GM19035 (cell line): ENCODE data around the gene CUL1.
"Not testable (repeated sequence)": the region's sequence is repeated elsewhere in the genome, so short reads cannot be mapped to it uniquely, and the experiment has no call there.

Experiments
- ATAC-seq: cut with Tn5 transposase; IDR thresholded peaks from one replicate; pipeline ENCODE4 v1.9.1; 2021; ENCODE audit not compliant: unreplicated experiment

Gene CUL1

DNA sequence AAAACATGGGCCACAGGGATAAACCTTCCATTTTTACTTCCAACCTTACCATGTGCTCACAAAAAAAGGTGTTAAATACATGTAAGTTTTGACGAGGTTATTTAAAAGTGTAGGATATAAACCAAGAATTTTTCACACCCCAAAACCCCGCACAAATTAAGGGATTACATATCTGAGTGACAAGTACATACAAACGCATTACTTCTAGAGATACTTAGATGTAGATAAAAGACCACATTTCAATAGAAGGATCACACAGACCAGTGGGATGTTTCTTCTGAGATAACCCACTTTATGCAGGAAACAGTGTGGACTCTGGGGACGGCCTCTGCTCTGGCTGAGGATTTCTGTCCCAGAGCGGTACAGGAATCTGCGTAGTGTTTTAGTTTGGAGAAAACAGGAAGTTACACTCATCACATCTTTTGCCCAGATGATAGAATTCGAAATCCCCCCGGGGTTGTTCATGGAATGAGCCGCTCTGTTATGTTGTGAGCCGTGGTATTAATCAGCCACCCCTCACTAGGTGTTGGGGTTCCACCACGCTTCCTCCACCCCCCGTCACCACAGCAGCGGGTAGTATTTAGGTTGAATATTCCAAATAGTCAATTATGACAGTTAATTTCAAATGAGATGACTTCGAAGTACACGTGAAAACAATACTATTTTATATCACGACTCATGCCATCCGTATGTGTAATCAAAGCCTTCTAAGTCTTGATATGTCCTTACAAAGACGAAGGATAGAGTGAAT is 1.3 kb upstream of the CUL1 start:
- no peak for ATAC-seq

DNA sequence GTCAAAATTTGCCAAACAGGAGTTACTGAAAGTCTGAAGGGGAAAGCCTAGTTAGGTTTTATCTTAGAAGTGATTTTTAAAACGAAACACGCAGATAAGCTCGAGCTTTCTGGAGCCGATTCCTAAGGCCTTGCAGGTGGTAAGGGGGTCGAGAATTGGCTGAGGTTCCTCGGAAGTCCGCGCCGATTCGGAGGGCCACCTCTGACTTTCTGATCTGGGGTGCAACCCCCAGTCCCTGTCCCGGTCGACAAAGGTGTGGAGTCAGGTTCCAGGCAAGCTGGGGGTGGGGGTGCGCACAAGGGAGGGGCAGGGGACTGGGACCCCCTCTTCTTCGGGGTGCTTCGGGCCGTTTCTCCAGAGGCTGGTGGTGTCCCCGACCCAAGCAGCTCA is 701 bp upstream of the CUL1 start:
- ATAC-seq: peak; percentile 4

DNA sequence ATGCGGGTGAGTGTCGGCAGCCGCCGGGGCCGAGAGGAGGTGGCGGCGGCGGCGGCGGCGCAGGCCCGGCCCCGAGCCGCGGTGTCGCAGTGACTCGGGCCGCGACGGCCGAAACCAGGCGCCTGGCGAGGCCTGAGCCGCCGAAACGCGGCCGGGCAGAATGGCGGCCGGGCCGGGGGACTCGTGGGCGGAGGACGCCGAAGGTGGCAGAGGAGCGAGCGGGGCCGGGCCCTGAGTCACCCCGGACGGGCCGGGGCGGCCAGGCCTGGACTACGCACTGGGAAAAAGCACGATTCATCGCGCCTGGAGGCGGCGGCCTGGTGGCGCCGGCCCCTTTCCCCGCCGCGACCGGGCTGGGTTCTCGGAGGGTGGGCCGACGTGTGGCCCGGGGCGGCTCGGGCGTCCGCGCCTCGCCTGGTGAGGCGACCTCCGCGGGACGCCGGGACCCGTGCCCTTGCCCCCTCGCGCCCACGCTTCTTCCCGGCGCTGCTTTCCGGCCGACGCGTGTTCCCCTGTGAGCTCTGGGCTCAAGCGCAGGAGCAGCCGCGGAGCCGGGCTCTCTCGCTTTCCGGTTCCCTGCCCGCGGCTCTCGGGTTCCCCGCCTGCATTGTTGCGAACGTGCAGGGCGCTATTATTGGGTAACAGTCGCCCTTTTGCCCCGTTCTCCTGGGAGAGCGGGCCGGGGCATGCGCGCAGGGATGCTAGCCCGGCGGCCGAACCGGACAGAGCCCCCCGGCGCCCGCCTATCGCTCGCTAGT is 500 bp downstream of the CUL1 start:
- ATAC-seq: peak; percentile 39

DNA sequence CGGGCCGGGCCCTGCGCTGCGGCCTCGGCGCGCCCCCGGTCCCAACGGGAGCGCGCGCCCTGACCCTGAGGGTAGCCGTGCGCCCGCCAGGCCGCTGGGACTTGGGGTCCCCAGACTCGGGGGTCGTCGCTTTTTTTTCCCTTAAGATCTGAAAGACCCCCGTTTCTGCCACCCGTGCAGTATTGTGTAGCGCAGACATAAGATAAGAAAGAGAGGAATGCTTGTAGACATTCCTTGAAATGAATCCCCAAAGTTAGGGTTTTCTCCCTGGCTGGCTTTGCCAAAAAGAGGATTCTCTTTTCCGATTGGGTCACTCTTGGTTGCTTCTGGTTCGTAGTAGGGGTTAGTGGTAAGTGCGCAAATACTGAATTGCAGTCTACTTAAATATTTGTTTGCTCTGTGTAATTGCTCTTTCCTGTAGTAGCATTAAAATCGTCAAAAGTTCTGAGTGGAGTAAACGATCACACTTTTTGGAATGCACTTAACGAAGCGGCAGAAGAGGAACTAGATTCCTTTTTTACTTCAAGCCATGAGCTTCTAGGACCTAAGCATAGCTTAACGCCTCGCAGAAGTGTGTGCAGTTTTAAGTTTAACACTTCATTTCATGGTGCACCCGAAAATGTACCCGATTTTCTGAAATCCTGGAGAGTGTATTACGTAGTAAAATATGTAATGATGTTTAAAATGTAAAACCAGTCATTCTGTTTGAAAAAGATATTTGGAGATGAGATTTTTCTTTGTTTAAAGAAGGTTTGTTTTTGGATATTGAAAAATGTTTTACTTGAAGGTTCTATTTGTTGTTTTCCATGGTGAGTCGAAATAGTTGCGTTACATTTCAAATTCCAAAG is 1.3 kb downstream of the CUL1 start:
- ATAC-seq: peak; percentile 35

DNA sequence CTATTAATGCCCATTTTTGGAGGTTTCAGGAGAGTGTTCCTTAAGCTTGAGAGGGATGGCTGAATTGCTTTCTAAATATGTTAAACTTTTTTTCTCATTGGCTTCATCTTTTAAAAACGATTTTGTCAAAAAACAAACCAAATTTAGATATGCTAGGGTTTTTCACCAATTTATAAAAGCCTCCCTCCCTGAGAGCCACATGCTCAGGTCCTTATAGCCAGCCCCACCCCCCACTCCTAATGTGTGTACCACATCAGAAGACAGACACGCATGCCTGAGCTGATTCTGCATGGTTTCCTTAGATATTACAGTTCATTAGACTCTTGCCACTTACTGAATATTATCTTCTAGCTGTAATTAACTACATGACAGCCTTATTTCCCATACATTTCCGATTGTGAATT is 2.0 kb downstream of the CUL1 start:
- ATAC-seq: no peak

DNA sequence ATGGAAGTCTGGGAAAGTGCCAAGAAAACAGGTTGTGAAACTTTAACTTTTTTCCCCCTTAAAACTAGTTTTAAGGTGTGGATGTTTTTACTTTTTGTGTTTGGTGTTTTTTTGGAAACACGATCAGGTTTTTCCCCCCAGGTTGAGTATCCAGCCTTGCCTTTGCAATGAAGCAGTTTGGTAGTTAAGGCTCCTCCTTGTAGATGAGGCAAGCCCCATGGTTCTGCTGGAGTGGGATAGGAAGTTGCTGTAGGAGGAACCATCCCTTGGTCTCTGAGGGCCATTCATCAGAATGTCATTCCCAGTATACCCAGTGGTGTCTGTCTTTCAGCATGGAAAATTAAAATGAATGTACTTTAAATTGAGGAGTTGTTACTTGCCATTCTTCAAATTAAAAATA is 2.7 kb downstream of the CUL1 start:
- ATAC-seq: no peak

DNA sequence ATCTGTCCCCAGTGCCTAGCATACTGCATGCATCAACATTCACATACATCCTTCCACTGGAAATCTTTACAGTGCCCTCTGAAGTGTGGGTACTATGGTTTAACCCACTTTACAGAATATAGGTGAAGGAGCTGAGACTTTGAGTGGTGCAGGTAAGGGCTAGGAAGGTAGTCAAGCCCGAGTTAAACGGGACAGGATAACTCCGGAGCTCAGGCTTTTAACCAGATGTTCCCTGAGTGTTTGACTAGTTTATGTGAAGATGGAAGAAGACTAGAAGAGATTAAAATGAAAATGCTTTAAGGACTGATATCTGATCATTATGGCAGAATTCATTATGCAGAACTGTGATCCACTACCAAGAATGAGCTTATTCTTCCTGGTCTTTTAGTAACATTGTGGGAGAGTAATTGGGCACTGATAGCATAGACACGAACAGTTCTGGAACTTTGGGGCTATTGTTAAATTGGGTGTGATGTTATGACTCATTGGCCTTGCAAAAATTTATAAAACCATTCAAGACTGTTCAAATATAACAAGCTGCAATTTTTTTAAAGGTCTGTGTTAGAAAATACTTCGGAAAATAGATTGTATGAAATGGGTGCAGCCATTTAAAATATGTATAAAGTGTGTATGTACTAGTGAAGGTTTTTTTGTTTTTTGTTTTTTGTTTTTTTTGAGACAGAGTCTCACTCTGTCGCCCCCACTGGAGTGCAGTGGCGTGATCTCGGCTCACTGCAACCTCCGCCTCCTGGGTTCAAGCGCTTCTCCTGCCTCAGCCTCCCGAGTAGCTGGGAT is 4.4 kb downstream of the CUL1 start:
- ATAC-seq: no peak

DNA sequence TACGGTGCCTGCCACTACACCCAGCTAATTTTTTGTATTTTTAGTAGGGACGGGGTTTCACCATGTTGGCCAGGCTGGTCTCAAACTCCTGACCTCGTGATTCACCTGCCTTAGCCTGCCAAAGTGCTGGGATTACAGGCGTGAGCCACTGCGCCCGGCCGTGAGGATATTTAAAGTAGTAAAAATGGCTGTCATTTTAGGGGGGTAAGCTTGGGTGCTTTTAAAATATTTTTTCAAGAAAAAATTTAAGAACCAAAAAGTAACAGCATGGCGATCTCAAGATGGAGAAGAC is 4.9 kb downstream of the CUL1 start:
- not testable (repeated sequence) for ATAC-seq

DNA sequence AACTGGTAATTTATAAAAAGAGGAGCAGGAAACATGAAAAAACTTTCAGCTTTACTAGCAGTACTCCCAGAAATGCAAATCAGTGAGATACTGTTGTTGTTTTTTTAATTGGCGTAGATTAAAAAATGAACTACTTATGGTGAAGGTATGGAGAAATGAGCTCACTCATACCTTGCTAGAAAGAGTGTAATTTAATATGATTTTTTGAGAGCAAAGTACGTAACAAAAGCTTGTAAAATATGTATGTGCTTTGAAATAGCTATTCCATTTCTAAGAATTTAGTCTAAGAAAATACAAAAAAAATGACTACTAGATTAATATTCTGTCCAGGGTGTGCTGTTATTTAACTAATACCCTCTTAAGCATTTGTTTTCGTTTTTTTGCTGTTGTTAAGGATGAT is 5.5 kb downstream of the CUL1 start:
- ATAC-seq: no peak

DNA sequence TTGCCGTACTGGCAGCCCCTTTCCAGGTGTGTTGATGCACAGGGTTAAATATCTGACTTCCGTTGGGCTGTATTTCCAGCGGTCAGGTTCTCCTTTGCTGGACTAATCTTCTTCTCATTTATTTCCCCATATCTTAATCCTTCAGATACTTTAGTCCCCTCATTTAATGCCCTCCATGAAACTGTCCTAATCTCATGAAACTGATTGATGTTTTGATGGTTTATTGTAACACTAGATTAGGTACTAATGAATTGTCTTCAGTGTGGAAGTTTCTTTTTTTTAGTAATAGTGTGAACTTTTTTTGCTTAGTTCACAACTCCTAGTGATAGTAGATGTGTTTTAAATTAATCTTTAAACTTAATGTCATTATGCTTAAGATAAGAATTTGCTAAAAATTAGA is 6.3 kb downstream of the CUL1 start:
- no peak for ATAC-seq

DNA sequence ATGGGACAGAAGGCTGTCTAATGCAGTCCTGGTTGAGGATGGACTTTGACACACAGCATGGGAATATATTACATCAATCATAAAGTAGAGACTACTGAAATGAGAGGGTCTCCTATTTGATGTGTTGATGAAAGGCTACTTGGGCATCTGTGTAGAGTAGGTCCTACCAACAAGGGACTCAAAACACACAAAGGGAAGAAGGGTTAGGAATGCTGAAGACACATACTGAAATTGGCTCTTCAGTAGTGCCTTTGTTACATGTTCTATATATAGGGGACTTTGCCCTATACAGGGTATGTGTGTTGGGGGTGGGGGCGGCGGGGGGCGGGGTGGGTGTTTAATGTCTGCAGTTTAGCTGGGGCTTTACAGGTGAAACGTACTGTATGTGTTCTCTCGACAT is 7.7 kb downstream of the CUL1 start:
- ATAC-seq: no peak

DNA sequence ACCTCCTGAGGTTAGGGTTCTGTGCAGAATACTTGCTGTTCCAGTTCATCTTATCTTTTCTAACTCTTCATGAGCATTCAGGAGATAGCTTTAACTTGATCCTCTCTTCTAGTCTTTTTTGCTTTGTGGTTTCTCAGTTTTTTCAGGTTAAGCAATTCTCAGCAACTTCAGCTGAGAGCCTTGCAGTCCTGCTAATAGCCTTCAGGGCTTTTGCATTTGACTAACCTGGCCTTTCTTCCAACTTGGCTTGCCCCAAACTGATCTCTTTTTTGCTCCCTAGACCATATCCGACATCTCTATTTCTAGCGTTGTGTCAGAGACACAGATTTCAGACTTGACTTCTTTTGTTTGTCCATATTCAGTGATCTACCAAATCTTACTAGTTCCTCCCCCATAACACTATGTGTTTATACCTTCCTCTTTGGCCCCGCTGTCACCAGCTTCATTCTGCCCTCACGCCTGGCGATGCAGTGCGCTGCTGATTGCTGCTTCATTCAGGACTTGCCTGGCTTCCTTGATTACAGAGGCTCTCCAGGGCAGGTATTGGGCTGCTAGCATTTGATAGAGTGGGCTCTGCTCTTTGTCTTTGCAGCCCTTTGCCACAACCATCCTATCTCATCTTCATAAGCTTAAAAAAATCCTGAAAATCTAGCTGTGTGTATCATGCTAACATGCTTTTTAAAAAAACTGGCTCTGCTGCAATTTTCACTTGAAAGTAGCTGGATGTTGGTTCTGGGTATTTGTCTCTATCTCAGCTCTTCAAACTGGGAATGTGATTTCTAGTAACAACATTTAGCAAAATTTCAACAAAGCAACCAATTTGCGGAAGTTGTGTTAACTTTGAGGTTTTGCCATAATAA is 9.6 kb downstream of the CUL1 start:
- no peak for ATAC-seq

DNA sequence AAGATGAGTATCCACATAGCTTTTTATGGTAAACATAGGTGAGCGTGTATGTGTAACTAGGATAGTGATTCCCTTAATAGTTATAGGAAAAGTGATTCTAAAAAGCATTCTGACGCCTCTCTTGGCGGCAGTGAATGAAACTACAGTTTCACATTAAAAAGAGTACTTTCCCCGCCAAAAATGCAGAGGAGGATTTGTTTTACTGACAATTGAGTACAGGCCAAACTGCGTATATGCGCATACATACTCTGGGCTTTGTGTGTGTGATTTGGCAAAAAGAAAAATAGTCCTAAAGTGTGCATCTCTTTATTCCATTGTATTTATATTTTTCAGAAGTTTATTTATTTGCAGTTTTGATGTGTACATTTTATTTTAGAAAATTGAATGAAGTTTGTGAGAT is 10.3 kb downstream of the CUL1 start:
- ATAC-seq: no peak

DNA sequence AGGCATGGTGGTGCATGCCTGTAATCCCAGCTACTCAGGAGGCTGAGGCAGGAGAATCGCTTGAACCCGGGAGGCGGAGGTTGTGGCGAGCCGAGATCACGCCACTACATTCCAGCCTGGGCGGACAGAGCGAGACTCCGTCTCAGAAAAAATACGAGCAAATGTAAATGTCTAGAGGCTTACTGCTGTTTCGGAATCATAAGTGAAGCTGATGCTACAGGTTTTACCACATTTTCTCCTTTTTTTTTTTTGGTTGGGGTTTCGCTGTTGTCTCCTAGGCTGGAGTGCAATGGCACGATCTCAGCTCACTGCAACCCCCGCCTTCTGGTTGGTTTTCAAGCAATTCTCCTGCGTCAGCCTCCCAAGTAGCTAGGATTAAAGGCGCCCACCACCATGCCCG is 11.7 kb downstream of the CUL1 start:
- ATAC-seq: not testable (repeated sequence)

DNA sequence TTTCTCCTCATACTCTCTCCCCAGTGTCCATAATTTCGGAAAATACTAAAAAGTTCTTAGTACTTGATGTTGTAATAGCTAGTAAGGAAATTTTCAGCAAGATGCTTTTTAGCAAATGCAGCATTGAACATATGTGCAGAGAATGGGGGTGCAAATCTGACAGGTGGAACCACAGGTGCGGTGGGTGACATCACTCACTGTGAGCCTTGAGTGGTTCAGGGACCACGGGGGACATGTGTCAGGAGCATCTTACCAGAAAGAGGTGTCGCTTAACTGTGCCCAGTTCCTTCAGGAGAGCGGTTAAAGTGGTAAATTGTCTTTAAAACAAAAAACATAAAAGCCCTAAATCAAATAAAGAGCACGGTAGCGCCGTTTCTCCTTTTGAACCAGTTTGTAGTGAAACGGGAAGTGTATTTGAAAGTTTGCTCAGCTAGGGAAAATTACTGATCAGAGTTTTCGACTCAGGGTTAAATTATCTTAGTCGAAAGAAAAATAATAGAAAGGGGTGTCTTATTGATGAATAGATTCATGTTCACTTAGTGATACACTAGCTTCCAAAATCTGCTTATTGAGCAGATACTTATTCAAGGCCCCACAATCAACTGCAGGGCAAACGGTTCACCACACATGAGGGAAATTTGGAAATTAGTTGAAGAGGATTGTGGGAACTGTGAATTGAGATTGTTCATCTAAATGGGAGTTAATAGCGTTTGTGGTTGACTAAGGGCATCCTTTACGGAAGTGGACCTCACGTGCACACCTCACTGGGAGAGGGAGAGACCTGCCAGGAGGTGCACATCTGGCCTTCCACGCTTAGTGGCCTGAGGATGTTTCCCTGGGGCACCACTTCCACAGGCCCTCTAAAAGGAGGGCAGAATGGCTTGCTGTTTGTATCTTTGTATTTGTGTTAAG is 12.7 kb downstream of the CUL1 start:
- ATAC-seq: no peak

DNA sequence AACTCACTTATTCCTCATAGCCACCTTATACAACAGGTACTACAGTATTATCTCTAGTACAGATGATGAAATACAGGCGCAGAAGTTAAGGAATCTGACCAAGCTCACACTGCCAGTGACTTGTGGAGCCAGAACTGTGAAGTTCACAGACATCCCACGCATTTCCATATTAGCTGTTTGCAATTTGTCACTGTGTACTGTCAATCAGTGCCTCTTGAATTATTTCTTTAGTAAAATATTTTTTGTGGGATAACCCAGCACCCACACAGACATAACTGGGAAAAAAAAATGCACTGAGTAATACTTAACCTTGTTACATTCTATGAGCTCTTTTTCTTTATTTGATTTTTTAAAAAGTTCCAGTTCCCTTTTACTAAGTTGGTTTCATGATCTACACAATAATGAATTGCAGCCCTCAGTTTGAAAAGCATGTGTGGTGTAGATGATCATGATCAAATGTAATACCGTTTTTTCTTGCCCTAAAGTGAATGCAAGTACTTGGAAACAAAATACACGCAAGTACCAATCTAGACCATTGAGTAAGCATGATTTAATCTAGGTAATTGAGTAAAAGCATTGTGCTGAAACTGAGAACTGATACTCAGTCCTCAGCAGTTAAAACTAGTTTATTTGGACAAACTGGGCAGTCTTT is 14.1 kb downstream of the CUL1 start:
- no peak for ATAC-seq

DNA sequence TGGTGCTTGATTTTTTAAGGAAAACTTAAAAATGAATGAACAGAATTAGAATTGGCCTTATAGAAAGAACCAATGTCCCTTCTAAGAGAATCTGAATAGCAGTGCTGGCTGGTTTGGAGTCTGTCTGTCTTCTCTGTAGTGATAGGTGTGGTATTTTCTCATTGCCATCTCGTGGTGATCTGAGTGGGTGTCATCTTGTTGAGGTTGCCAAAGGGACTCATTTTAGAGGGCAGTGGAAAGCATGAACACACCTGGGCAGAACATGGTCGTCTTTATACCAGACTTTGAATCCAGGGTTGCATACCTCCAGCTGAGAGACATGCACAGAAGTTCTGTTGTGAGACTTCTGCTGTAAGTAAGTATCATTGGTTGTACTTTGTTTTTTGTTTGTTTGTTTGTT is 15.8 kb downstream of the CUL1 start:
- ATAC-seq: no peak

DNA sequence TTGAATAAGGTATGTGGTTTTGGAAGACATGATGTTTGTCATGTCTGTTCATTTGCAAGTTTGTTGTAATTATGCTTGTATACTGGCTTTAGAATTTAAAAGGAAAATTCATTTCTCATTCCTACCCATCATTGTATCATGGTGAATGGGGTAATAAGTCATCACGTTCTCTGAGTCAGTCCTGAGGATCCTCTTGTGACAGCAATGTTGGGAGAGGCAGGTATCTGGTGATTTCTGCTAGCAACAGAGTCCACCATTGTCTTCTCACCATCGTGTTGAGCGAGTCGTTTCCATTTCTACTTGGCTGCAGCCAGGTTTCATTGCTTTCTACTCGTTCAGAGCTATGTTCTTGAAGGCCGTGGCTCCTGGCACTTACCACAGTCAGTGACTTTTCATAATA is 16.3 kb downstream of the CUL1 start:
- no peak for ATAC-seq
